H1 (cell line): ENCODE results near the gene OPN1MW2. TPM values are rescaled to one million over a fixed set of nuclear protein-coding genes. Genes with fewer than 3 reads are reported as not detected.
"Not testable (repeated sequence)": the region's sequence is repeated elsewhere in the genome, so short reads cannot be mapped to it uniquely, and the experiment has no call there.

Experiments used
- CTCF ChIA-PET: fragments of 300-600 bp; sonication (Branson Sonifier 250); formaldehyde crosslinking; loops from one replicate; lab custom pipeline; 2021; ENCODE audit not compliant: partially characterized antibody; lab: Charles Lee
- POLR2A ChIA-PET: fragments of 300-600 bp; sonication (Branson Sonifier 250); formaldehyde crosslinking; loops from one replicate; lab custom pipeline; 2021; ENCODE audit warnings: inconsistent platforms; ENCODE audit not compliant: partially characterized antibody; lab: Charles Lee
- DNase-seq, 2 experiments: peaks; one replicate each; pipeline versions ENCODE4 v3.0.0 to v3.0.0-alpha.2; 2010 to 2022; ENCODE audit warnings: low spot score in 2 of 2, low read depth in 1 of 2, mixed read lengths in 1 of 2
- FAIRE-seq: peaks from 2 replicates; lab custom pipeline; 2011; peaks lifted over from hg19 to GRCh38; lab: Jason Lieb, UNC
- H2AFZ ChIP-seq: 2 replicates; pipeline ENCODE4 v1.8.1; 2012; ENCODE audit warnings: low read length, inconsistent platforms
- H2AK5ac ChIP-seq: 2 replicates; pipeline ENCODE4 v1.6.1; 2013; ENCODE audit warnings: low read depth, low read length
- H2BK120ac ChIP-seq: replicated peaks from 2 replicates; pipeline ENCODE3; 2013; ENCODE audit warnings: low read depth, low read length, inconsistent platforms
- H2BK12ac ChIP-seq: 2 replicates; pipeline ENCODE4 v1.6.1; 2013; ENCODE audit warnings: low read depth, low read length
- H2BK15ac ChIP-seq: 2 replicates; pipeline ENCODE4 v1.6.1; 2013; ENCODE audit warnings: low read length
- H2BK20ac ChIP-seq: 2 replicates; pipeline ENCODE4 v1.6.1; 2013; ENCODE audit warnings: low read length
- H2BK5ac ChIP-seq: 2 replicates; pipeline ENCODE4 v1.6.1; 2013; ENCODE audit warnings: low read depth, low read length
- H3K14ac ChIP-seq: 2 replicates; pipeline ENCODE4 v1.6.1; 2013; ENCODE audit warnings: inconsistent platforms; ENCODE audit not compliant: insufficient read length
- H3K18ac ChIP-seq: 2 replicates; pipeline ENCODE4 v1.6.1; 2013; ENCODE audit warnings: low read length; ENCODE audit errors: extremely low read depth
- H3K23ac ChIP-seq: 2 replicates; pipeline ENCODE4 v1.6.1; 2013; ENCODE audit warnings: inconsistent platforms; ENCODE audit not compliant: insufficient read length
- H3K23me2 ChIP-seq: 2 replicates; pipeline ENCODE4 v1.6.1; 2013; ENCODE audit warnings: low read depth, low read length
- H3K27ac ChIP-seq: 2 replicates; pipeline ENCODE4 v1.6.1; 2011; ENCODE audit warnings: low read depth, low read length, inconsistent platforms
- H3K27me3 ChIP-seq, 4 experiments: replicated peaks in 1 of 4; 1 replicate in 1 of 4; 2 replicates in 3 of 4; pipeline versions ENCODE4 v1.6.1 to v1.8.1; 2011 to 2013; ENCODE audit warnings: low read length in 3 of 4, mild to moderate bottlenecking in 3 of 4, inconsistent platforms in 2 of 4, mixed read lengths in 2 of 4, moderate library complexity in 1 of 4; ENCODE audit not compliant: control insufficient read depth in 3 of 4, insufficient read depth in 3 of 4; ENCODE audit errors: extremely low read depth in 1 of 4
- H3K36me3 ChIP-seq, 4 experiments: 2 replicates each; pipeline versions ENCODE4 v1.6.1 to v1.8.1; 2011 to 2013; ENCODE audit warnings: mild to moderate bottlenecking in 4 of 4, low read length in 3 of 4, moderate library complexity in 2 of 4, control low read depth in 1 of 4, inconsistent platforms in 1 of 4; ENCODE audit not compliant: insufficient read depth in 4 of 4, control insufficient read depth in 2 of 4
- H3K4ac ChIP-seq: replicated peaks from 2 replicates; pipeline ENCODE3; 2013; ENCODE audit warnings: low read length, low read depth, mixed read lengths, inconsistent platforms; ENCODE audit not compliant: insufficient read length
- H3K4me1 ChIP-seq, 4 experiments: replicated peaks in 1 of 4; 1 replicate in 1 of 4; 2 replicates in 3 of 4; pipeline versions ENCODE4 v1.6.1 to v1.8.1; 2011 to 2013; ENCODE audit warnings: low read length in 3 of 4, inconsistent platforms in 2 of 4, mixed read lengths in 1 of 4; ENCODE audit not compliant: insufficient read depth in 4 of 4, control insufficient read depth in 3 of 4
- H3K4me2 ChIP-seq, 2 experiments: 2 replicates each; pipeline versions ENCODE4 v1.6.1 to v1.8.1; 2011 to 2013; ENCODE audit warnings: low read depth in 2 of 2, low read length in 2 of 2, control low read depth in 1 of 2, inconsistent platforms in 1 of 2, mild to moderate bottlenecking in 1 of 2; ENCODE audit not compliant: insufficient read depth in 1 of 2
- H3K4me3 ChIP-seq, 4 experiments: fragments of 200-600, 300-600 bp in 1 of 4; sonication (generic), shearing (Covaris generic), sonication (Bioruptor Twin) in 1 of 4; 2 replicates each; pipeline versions ENCODE4 v1.5.1 to v1.8.1; 2011 to 2016; ENCODE audit warnings: low read length in 4 of 4, low read depth in 3 of 4, control low read depth in 2 of 4, inconsistent platforms in 2 of 4, mild to moderate bottlenecking in 2 of 4, mixed read lengths in 1 of 4, moderate library complexity in 1 of 4; ENCODE audit not compliant: insufficient read depth in 2 of 4; ENCODE audit errors: extremely low read depth in 1 of 4
- H3K56ac ChIP-seq: replicated peaks from 2 replicates; pipeline ENCODE3; 2013; ENCODE audit warnings: low read depth, mild to moderate bottlenecking, mixed read lengths, low read length, inconsistent platforms; ENCODE audit not compliant: insufficient read length
- H3K79me1 ChIP-seq: 2 replicates; pipeline ENCODE4 v1.6.1; 2013; ENCODE audit warnings: low read depth, low read length, control low read depth
- H3K79me2 ChIP-seq, 2 experiments: 2 replicates each; pipeline versions ENCODE4 v1.6.1 to v1.8.1; 2012 to 2013; ENCODE audit warnings: low read length in 2 of 2, mild to moderate bottlenecking in 2 of 2, inconsistent platforms in 1 of 2; ENCODE audit not compliant: insufficient read depth in 2 of 2, control insufficient read depth in 1 of 2
- H3K9ac ChIP-seq, 4 experiments: replicated peaks in 1 of 4; 1 replicate in 1 of 4; 2 replicates in 3 of 4; pipeline versions ENCODE4 v1.6.1 to v1.8.1; 2011 to 2013; ENCODE audit warnings: low read depth in 3 of 4, low read length in 3 of 4, control low read depth in 2 of 4, mild to moderate bottlenecking in 2 of 4, moderate library complexity in 2 of 4, inconsistent platforms in 1 of 4; ENCODE audit errors: extremely low read depth in 1 of 4
- H3K9me3 ChIP-seq, 2 experiments: 2 replicates each; pipeline versions ENCODE4 v1.6.1 to v1.8.1; 2012 to 2013; ENCODE audit warnings: mild to moderate bottlenecking in 2 of 2, moderate library complexity in 2 of 2, control low read depth in 1 of 2, inconsistent platforms in 1 of 2, low read depth in 1 of 2, low read length in 1 of 2, mixed read lengths in 1 of 2; ENCODE audit not compliant: insufficient read depth in 2 of 2
- H4K20me1 ChIP-seq, 2 experiments: replicated peaks in 1 of 2; 2 replicates each; pipeline versions ENCODE3 to v1.8.1; 2011 to 2013; ENCODE audit warnings: inconsistent platforms in 2 of 2, low read length in 2 of 2, mild to moderate bottlenecking in 1 of 2; ENCODE audit not compliant: insufficient read depth in 2 of 2, control insufficient read depth in 1 of 2
- H4K5ac ChIP-seq: 2 replicates; pipeline ENCODE4 v1.6.1; 2013; ENCODE audit warnings: low read length, low read depth, mixed read lengths, inconsistent platforms; ENCODE audit not compliant: insufficient read length
- H4K8ac ChIP-seq: 2 replicates; pipeline ENCODE4 v1.8.0; 2013; ENCODE audit warnings: mild to moderate bottlenecking, moderate library complexity, low read length, inconsistent platforms; ENCODE audit not compliant: insufficient read depth; ENCODE audit errors: extremely low read depth
- H4K91ac ChIP-seq: replicated peaks from 2 replicates; pipeline ENCODE3; 2013; ENCODE audit warnings: low read length, mixed read lengths, inconsistent platforms; ENCODE audit not compliant: insufficient read length
- WGBS, 2 experiments: shearing (Covaris generic) in 1 of 2; methylation state at CpG; one replicate each; pipeline versions ENCODE4 v1.1.6 to v1.1.7; 2013 to 2015; ENCODE audit warnings: low lambda C conversion rate in 2 of 2, mixed read lengths in 2 of 2, inconsistent platforms in 1 of 2, low coverage in 1 of 2, missing lambda C conversion rate in 1 of 2; ENCODE audit not compliant: insufficient replicate concordance in 2 of 2, insufficient coverage in 1 of 2, insufficient read length in 1 of 2; ENCODE audit errors: extremely low coverage in 1 of 2, missing lambda C conversion rate in 1 of 2; 5-methylcytosine and 5-hydroxymethylcytosine counted together
- polyA plus RNA-seq, 7 experiments: library from polyadenylated mRNA; depleted of rRNA in 3 of 7; stranded (reverse) in 5 of 7; unstranded in 2 of 7; fragments of >200 nt in 5 of 7; fragments of 200-250 nt in 2 of 7; gene quantifications; 1 replicate in 5 of 7; 2 replicates in 1 of 7; 4 replicates in 1 of 7; pipeline versions ENCODE4 v1.2.1 to v1.2.3, GENCODE V29; 2011 to 2013; ENCODE audit warnings: missing spikeins in 2 of 7, mixed read lengths in 2 of 7
- total RNA-seq: library from RNA; stranded (reverse); fragmentation: NEBNext Ultra II Directional; extraction: Animal tissue kit (Norgen Biotek cat#: 25700); gene quantifications from 2 replicates; pipeline ENCODE4 v1.2.1, GENCODE V29; 2021

OPN1MW2 gene
- total and polyA plus RNA-seq, 2 of the 8 experiments (the other 6 are each of a cell fraction or from before 2014, with no cell fraction given), result not detected

- H3K9ac ChIP-seq, H3K27ac ChIP-seq, H4K8ac ChIP-seq, DNase-seq, H3K9me3 ChIP-seq, H4K5ac ChIP-seq, POLR2A ChIA-PET, H3K79me2 ChIP-seq, H2BK12ac ChIP-seq, H3K36me3 ChIP-seq, H2BK5ac ChIP-seq, H3K23ac ChIP-seq, FAIRE-seq, H2AK5ac ChIP-seq, H3K79me1 ChIP-seq, H3K27me3 ChIP-seq, H3K23me2 ChIP-seq, H4K20me1 ChIP-seq, H3K4me1 ChIP-seq, H3K4ac ChIP-seq, H2BK20ac ChIP-seq, H2BK120ac ChIP-seq, H3K56ac ChIP-seq, H4K91ac ChIP-seq, H2AFZ ChIP-seq, H3K18ac ChIP-seq, H3K14ac ChIP-seq, H3K4me3 ChIP-seq, H2BK15ac ChIP-seq, H3K4me2 ChIP-seq, CTCF ChIA-PET: not testable (repeated sequence)
- WGBS, 2 experiments, result no CpG with 5 or more reads among the region's 10 CpGs
Measured at GRCh38 chrX:154174356-154174755, 45.2 kb upstream of the OPN1MW2 start.

GRCh38 chrX:154182296-154182695 lies 37.3 kb upstream of the OPN1MW2 start, which contains the start of gene OPN1MW:
TSS of gene OPN1MW (plus strand) at chrX:154182596. CDS start at chrX:154182678, 82 bp downstream.
- H4K5ac ChIP-seq, H3K18ac ChIP-seq, H3K14ac ChIP-seq, H3K4me1 ChIP-seq, POLR2A ChIA-PET, H3K9me3 ChIP-seq, H2AFZ ChIP-seq, DNase-seq, H2BK12ac ChIP-seq, H3K23ac ChIP-seq, FAIRE-seq, H3K56ac ChIP-seq, H3K4me3 ChIP-seq, H4K8ac ChIP-seq, H3K9ac ChIP-seq, H3K79me1 ChIP-seq, H4K91ac ChIP-seq, H3K79me2 ChIP-seq, H3K36me3 ChIP-seq, H3K4me2 ChIP-seq, H3K27ac ChIP-seq, H3K23me2 ChIP-seq, H2BK5ac ChIP-seq, H3K27me3 ChIP-seq, CTCF ChIA-PET, H2AK5ac ChIP-seq, H2BK120ac ChIP-seq, H3K4ac ChIP-seq, H4K20me1 ChIP-seq, H2BK20ac ChIP-seq, H2BK15ac ChIP-seq: not testable (repeated sequence)
- no CpG with 5 or more reads among the region's 14 CpGs for WGBS, 2 experiments
